Sigmoid colon (tissue), 7 donors: Measurements from ENCODE around the gene KCTD2. TPM values are rescaled to one million over a fixed set of nuclear protein-coding genes. Genes with fewer than 3 reads are reported as not detected.

Experiments
- DNase-seq: peaks from one replicate; pipeline ENCODE4 v3.0.0-alpha.2; 2019
- H3K27ac ChIP-seq, 4 donors: fragments of 200-600 bp; sonication (generic); one replicate each; pipeline ENCODE4 v1.5.1; 2016 to 2019; ENCODE audit warnings: mild to moderate bottlenecking in 1 of 4
- H3K27me3 ChIP-seq, 3 donors: fragments of 200-600 bp; sonication (generic); one replicate each; pipeline ENCODE4 v1.5.1; 2019; ENCODE audit warnings: mild to moderate bottlenecking in 1 of 3
- H3K36me3 ChIP-seq, 4 donors: fragments of 200-600 bp; sonication (generic); one replicate each; pipeline ENCODE4 v1.5.1; 2016 to 2019
- H3K4me1 ChIP-seq, 4 donors: fragments of 200-600 bp; sonication (generic); one replicate each; pipeline ENCODE4 v1.5.1; 2017 to 2019
- H3K4me3 ChIP-seq, 4 donors: fragments of 200-600 bp; sonication (generic); one replicate each; pipeline ENCODE4 v1.5.1; 2017 to 2019; ENCODE audit warnings: mild to moderate bottlenecking in 2 of 4, moderate library complexity in 1 of 4
- H3K9me3 ChIP-seq, 4 donors: fragments of 200-600 bp in 3 of 4; sonication (generic) in 3 of 4; one replicate each; pipeline versions ENCODE4 v1.5.1 to v1.6.1; 2013 to 2019
- EP300 ChIP-seq, 4 donors: sonication (generic); formaldehyde crosslinking; IDR thresholded peaks; one replicate each; pipeline ENCODE4 v1.6.1; 2017; ENCODE audit warnings: antibody characterized with exemption in 4 of 4
- POLR2A ChIP-seq, 2 donors: fragments of 450-650 bp; IDR thresholded peaks; one replicate each; pipeline ENCODE4 v1.6.1; 2016; ENCODE audit warnings: antibody characterized with exemption in 2 of 2, mild to moderate bottlenecking in 2 of 2, moderate library complexity in 2 of 2
- POLR2AphosphoS5 ChIP-seq, 4 donors: sonication (generic); formaldehyde crosslinking; IDR thresholded peaks; one replicate each; pipeline ENCODE4 v1.6.1; 2017; ENCODE audit warnings: antibody characterized with exemption in 4 of 4
- whole genome bisulfite sequencing, 2 donors: extraction: QIAGEN DNeasy Blood & Tissue Kit; methylation state at CpG; one replicate each; pipeline ENCODE4 v1.1.7; 2013; 5-methylcytosine and 5-hydroxymethylcytosine counted together
- intact Hi-C: fragments of 100-400 bp; cut with DNase I; formaldehyde crosslinking; loops from one replicate; pipeline ENCODE4 v1.15.1; 2023
- polyA plus RNA-seq, 3 donors: library from polyadenylated mRNA; stranded (reverse); fragments of 200-250 nt; gene quantifications; one replicate each; pipeline ENCODE4 v1.2.3, GENCODE V29; 2013
- total RNA-seq, 4 donors: library from RNA; depleted of rRNA; stranded (reverse); fragments of >200 nt; gene quantifications; one replicate each; pipeline ENCODE4 v1.1.0, GENCODE V29; 2016
- TF ChIP-seq, protein P1 (sequence below), 4 experiments: fragments of 450-650 bp in 3 of 4; fragments of 200-600 bp in 1 of 4; IDR thresholded peaks; one replicate each; pipeline ENCODE4 v1.5.1; 2016 to 2019; ENCODE audit warnings: antibody characterized with exemption in 4 of 4, mild to moderate bottlenecking in 3 of 4, moderate library complexity in 2 of 4
- donor health status: healthy with polysubstance abuse.
- donor health status: Bipolar disorder and iron deficiency.
- donor health status: healthy.

KCTD2 gene
- total and polyA plus RNA-seq, 7 donors: 12.5 to 25.5 (median 21.3) TPM

DNA sequence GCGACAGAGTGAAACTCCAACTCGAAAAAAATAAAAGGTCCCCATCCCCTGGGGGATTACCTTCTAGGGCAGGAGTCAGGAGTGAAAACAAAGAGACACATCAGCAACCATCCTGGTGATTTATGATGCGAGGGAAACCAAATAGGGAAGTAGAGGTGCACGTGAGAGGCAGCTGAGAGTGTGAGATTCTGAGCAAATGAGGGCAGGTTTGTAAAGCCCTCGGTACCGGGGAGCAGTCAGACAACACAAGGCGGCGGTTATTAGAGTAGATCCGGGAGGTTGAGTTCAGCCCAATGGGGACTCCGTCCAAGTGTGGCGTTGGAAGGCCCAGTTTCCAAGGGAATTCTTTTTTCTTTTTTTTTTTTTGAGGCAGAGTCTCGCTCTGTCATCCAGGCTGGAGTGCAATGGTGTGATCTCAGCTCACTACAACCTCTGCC, 55.4 kb downstream of the KCTD2 start:
- WGBS, 2 donors: 51 to 67% methylated on average over 12 of the region's 12 CpGs
- Histone ChIP-seq H3K27ac (no peak overlapping the region), H3K4me3 (no peak overlapping the region), H3K9me3 (no peaks in the 10 kb centered on the region), H3K27me3 (no peaks in the 10 kb centered on the region), H3K4me1 (peaks cover 0 to 10% (median 0%) of the 10 kb centered on the region in 4 donors), H3K36me3 (peaks cover 0 to 13% (median 0%) of the 10 kb centered on the region in 4 donors)
- intact Hi-C loops: no loop called here
- DNase-seq: no peak
- TF ChIP-seq EP300 (IDR thresholded peaks at IDR 0.05) (no peak), POLR2A (IDR thresholded peaks at IDR 0.05) (no peak), POLR2AphosphoS5 (IDR thresholded peaks at IDR 0.05) (no peak)
- TF ChIP-seq, protein P1, sequence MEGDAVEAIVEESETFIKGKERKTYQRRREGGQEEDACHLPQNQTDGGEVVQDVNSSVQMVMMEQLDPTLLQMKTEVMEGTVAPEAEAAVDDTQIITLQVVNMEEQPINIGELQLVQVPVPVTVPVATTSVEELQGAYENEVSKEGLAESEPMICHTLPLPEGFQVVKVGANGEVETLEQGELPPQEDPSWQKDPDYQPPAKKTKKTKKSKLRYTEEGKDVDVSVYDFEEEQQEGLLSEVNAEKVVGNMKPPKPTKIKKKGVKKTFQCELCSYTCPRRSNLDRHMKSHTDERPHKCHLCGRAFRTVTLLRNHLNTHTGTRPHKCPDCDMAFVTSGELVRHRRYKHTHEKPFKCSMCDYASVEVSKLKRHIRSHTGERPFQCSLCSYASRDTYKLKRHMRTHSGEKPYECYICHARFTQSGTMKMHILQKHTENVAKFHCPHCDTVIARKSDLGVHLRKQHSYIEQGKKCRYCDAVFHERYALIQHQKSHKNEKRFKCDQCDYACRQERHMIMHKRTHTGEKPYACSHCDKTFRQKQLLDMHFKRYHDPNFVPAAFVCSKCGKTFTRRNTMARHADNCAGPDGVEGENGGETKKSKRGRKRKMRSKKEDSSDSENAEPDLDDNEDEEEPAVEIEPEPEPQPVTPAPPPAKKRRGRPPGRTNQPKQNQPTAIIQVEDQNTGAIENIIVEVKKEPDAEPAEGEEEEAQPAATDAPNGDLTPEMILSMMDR (IDR thresholded peaks at IDR 0.05): no peak

DNA sequence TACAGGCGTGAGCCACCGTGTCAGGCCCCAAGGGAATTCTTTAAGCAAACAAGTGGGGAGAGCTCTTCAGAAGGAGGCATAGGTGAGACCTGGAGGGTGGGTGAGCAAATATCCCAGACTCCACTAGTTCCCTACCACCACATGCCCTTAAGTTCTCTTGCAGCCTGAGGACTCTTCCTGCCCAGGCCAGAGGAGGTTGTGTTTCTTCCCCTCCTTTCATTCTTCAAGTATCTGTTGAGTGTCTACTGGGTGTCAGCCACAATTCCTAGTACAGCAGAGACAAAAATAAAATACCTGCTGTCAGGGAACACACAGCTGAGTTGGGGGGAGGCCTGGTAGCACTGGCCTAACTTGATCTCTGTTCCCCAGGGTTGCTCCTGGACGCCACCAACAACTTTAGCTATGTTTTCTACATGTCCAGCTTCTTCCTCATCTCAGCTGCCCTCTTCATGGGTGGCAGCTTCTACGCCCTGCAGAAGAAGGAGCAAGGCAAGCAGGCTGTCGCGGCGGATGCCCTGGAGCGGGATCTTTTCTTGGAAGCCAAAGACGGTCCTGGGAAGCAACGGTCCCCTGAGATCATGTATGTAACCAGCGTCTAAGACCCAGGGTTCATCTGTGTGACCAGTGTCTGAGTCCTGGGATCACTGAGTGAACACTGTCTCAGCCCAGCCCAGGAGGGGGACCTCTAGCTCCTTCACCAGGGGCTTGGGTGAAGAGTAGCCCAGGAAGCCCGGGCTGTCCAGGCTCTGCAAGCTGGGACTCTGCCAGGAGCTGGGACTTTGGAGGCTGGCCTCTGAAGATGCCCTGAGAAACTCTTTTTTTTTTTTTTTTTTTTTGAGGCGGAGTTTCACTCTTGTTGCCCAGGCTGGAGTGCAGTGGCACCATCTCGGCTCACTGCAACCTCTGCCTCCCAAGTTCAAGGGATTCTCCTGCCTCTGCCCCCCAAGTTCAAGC, 56.9 kb downstream of the KCTD2 start:
- WGBS, 2 donors: 91 to 92% methylated on average over 14 of the region's 14 CpGs
- intact Hi-C loops: no loop called here
- DNase-seq: no peak

DNA sequence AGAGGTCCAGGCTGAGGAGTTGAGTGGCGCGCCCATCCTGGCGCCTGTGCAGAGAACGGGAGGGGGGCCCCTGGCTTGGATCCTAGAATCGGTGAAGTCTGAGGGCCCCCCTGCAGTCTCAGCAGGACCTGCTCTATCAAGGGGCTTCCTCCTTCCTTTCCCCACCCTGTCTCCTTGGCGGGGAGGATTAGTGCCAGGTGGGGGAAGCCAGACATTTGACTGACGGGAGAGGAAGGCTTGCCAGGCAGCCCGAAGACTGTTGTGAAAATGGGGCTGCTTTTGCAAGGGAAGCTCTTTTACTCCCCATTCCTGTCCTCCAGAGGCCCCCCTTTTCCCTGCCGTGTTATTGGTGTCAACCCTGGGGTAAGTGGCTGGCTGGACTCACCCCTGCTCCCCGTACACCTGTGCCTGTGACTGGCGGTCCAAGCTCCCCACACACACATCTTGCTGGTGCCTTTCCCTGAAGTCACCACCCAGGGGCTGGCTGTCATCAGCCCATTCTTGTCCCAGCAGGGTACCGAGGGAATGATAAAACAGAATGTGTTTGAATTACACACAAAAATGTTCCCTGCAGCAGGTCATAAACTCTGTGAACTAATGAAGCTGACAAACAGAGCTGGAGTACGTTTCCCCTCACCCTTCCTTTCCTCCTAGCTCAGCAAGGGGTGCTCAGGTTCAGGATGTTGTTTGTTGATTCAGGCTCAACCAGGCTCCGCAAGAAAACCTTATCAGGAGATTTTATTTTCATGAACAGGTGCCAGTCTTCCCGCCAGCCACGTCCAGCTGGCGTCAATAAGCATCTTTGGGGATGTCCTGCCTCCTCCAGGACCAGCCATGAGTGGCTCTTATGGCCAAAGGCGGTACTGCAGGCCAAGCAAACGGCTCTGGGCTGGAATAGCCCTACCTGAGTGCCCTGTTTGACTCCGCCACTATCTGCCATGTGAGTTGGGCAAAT, 58.4 kb downstream of the KCTD2 start:
- Histone ChIP-seq H3K27ac (no peak overlapping the region), H3K27me3 (no peaks in the 10 kb centered on the region), H3K4me3 (no peak overlapping the region), H3K4me1 (peaks cover 0 to 23% (median 11%) of the 10 kb centered on the region in 4 donors), H3K9me3 (no peaks in the 10 kb centered on the region), H3K36me3 (peaks cover 0 to 6% (median 0%) of the 10 kb centered on the region in 4 donors)
- no peak for DNase-seq
- TF ChIP-seq, protein P1 (IDR thresholded peaks at IDR 0.05): peak in 3 of 4 experiments; percentile 44 to 53 (median 50)
- TF ChIP-seq POLR2AphosphoS5 (IDR thresholded peaks at IDR 0.05): no peak
- 46 to 69% methylated on average over 20 of the region's 20 CpGs for whole genome bisulfite sequencing, 2 donors
- intact Hi-C loops: no loop called here

More for the DNA sequence above, 56.9 kb downstream of the KCTD2 start:
- Histone ChIP-seq H3K27me3 (no peaks in the 10 kb centered on the region), H3K27ac (peak overlapping the region in 2 of 4 donors; percentile 31 to 45), H3K4me1 (peaks cover 0 to 12% (median 1%) of the 10 kb centered on the region in 4 donors), H3K4me3 (no peak overlapping the region), H3K9me3 (no peaks in the 10 kb centered on the region), H3K36me3 (peaks cover 0 to 13% (median 0%) of the 10 kb centered on the region in 4 donors)
- TF ChIP-seq POLR2AphosphoS5 (IDR thresholded peaks at IDR 0.05): peak in 2 of 4 donors; percentile 22 to 53
- TF ChIP-seq, protein P1 (IDR thresholded peaks at IDR 0.05): no peak

DNA sequence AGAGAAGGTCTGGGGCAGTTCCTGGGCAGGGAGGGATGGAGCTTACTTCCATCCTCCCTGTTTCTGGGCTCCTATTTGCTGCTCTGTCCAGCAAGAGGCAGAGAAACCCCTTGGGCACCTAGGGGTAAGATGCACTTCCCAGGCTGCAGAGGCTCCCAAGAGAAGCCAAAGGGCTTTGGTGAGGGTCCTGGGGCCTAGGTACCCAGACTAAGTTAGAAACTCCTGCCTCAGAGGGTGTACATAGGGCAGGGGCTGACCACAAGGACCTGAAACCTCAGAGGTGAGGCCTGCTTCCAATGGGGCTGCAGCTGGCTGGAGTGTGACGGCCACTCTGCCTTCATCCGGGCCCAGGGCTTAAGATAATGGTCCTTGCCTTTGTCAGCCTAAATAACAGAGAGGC, 61.2 kb downstream of the KCTD2 start:
- WGBS, 2 donors: 90% methylated on average over 2 of the region's 2 CpGs
- no peak for TF ChIP-seq POLR2A (IDR thresholded peaks at IDR 0.05)
- TF ChIP-seq, protein P1 (IDR thresholded peaks at IDR 0.05): no peak
- TF ChIP-seq EP300 (IDR thresholded peaks at IDR 0.05): no peak
- no peak for TF ChIP-seq POLR2AphosphoS5 (IDR thresholded peaks at IDR 0.05)
- Histone ChIP-seq H3K4me1 (peaks cover 0 to 42% (median 21%) of the 10 kb centered on the region in 4 donors), H3K36me3 (no peaks in the 10 kb centered on the region), H3K27me3 (no peaks in the 10 kb centered on the region), H3K9me3 (no peaks in the 10 kb centered on the region), H3K4me3 (no peak overlapping the region), H3K27ac (no peak overlapping the region)
- no peak for DNase-seq
- intact Hi-C loops: loop anchor here (2.0 kb wide), 1 partner anchor 63 kb away; no protein-coding TSS in a partner anchor
